Psoas muscle (tissue), 8 donors: ENCODE results near the gene PDE8A. TPM values are rescaled to one million over a fixed set of nuclear protein-coding genes. Genes with fewer than 3 reads are reported as not detected.

Experiments used
- ATAC-seq, 4 donors: fragments of 200-7000 bp; cut with Tn5 transposase; one replicate each; pipeline ENCODE4 v1.9.1; 2020; ENCODE audit warnings: moderate library complexity in 3 of 4, mild to moderate bottlenecking in 2 of 4
- DNase-seq, 2 donors: peaks; one replicate each; pipeline ENCODE4 v3.0.0-alpha.2; 2020
- H3K27ac ChIP-seq: fragments of 200-600 bp; one replicate; pipeline ENCODE4 v1.8.0; 2022
- H3K27me3 ChIP-seq, 3 donors: fragments of 200-600 bp in 1 of 3; one replicate each; pipeline versions ENCODE4 v1.6.1 to v1.8.0; 2013 to 2022; ENCODE audit warnings: low read length in 2 of 3, mild to moderate bottlenecking in 2 of 3, moderate library complexity in 1 of 3; ENCODE audit not compliant: insufficient read depth in 3 of 3
- H3K36me3 ChIP-seq, 2 donors: fragments of 200-600 bp in 1 of 2; one replicate each; pipeline versions ENCODE4 v1.6.1 to v1.8.0; 2013 to 2022; ENCODE audit warnings: low read depth in 1 of 2, mild to moderate bottlenecking in 1 of 2, moderate library complexity in 1 of 2; ENCODE audit not compliant: insufficient read depth in 1 of 2
- H3K4me1 ChIP-seq: fragments of 200-600 bp; one replicate; pipeline ENCODE4 v1.8.0; 2022
- H3K4me3 ChIP-seq: fragments of 200-600 bp; one replicate; pipeline ENCODE4 v1.8.0; 2022; ENCODE audit warnings: mild to moderate bottlenecking
- H3K9me3 ChIP-seq: fragments of 200-600 bp; one replicate; pipeline ENCODE4 v1.8.0; 2022
- whole genome bisulfite sequencing, 3 donors: extraction: QIAGEN DNeasy Blood & Tissue Kit; methylation state at CpG; one replicate each; pipeline versions ENCODE4 v1.1.6 to v1.1.7; 2013; 5-methylcytosine and 5-hydroxymethylcytosine counted together
- intact Hi-C, 2 donors: fragments of 100-400 bp; cut with DNase I; formaldehyde crosslinking; loops; one replicate each; pipeline versions ENCODE4 v1.11.0 to v1.14.2; 2022
- polyA plus RNA-seq, 3 donors: library from polyadenylated mRNA; stranded (reverse); fragments of 200-250 nt; gene quantifications; one replicate each; pipeline ENCODE4 v1.2.3, GENCODE V29; 2013
- total RNA-seq, 4 donors: library from RNA; stranded (reverse); fragmentation: NEBNext Ultra II Directional in 2 of 4; extraction: Animal tissue kit (Norgen Biotek cat#: 25700) in 2 of 4; gene quantifications; one replicate each; pipeline versions ENCODE4 v1.2.1 to v1.2.4, GENCODE V29; 2021 to 2023
- TF ChIP-seq, protein P1 (sequence below): fragments of 200-600 bp; IDR thresholded peaks from one replicate; pipeline ENCODE4 v1.8.0; 2022; ENCODE audit warnings: antibody characterized with exemption
- donor health status: healthy with polysubstance abuse.
- donor health status: DM: no; HTN: no; CAD: no; lungs with moderate emphysema.
- donor health status: Bipolar disorder and iron deficiency.
- donor health status: healthy.
- donor health status: DM: yes; HTN: yes; CAD: no.
- donor health status: DM: no; HTN: no; CAD: no.
- donor health status: DM: no; HTN: no; CAD: no.
- donor health status: DM: yes; HTN: yes; CAD: no.

PDE8A gene
- total and polyA plus RNA-seq, 7 donors, result 6.5 to 12.1 (median 10.5) TPM

DNA sequence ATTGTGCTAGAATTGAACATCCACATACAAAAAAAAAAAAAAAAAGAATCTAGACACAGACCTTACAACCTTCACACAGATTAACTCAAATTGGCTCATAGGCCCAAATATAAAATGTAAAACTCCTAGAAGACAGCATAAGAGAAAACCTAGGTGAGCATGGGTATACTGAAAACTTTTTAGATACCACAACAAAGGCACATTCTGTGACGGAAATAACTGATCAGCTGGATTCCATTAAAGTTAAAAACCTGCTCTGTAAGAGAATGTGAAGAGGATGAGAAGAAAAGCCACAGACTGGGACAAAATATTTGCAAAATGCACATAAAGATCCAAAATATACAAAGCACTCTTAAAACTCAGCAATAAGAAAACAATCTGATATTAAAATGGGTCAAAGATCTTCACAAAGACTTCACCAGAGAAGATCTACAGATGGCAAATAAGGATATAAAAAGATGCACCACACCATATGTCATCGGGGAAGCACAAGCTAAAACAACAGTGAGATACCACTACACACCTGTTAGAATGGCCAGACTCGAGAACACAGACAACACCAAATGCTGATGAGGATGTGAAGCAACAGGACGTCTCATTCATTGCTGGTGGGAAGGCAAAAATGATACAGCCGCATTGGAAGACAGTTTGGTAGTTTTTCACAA, 167.9 kb downstream of the PDE8A start:
- no peaks in the 10 kb centered on the region for H3K4me1 ChIP-seq
- H3K27me3 ChIP-seq, result no peaks in the 10 kb centered on the region
- H3K27ac ChIP-seq, result no peak overlapping the region
- intact Hi-C loops, result loop anchor here in 1 of 2 donors (10.0 kb wide), 1 partner anchor 185 kb away; no protein-coding TSS in a partner anchor
- WGBS, 3 donors, result 72 to 78% (median 76%) methylated on average over 5 of the region's 5 CpGs
- H3K9me3 ChIP-seq, result no peaks in the 10 kb centered on the region
- TF ChIP-seq, protein P1, sequence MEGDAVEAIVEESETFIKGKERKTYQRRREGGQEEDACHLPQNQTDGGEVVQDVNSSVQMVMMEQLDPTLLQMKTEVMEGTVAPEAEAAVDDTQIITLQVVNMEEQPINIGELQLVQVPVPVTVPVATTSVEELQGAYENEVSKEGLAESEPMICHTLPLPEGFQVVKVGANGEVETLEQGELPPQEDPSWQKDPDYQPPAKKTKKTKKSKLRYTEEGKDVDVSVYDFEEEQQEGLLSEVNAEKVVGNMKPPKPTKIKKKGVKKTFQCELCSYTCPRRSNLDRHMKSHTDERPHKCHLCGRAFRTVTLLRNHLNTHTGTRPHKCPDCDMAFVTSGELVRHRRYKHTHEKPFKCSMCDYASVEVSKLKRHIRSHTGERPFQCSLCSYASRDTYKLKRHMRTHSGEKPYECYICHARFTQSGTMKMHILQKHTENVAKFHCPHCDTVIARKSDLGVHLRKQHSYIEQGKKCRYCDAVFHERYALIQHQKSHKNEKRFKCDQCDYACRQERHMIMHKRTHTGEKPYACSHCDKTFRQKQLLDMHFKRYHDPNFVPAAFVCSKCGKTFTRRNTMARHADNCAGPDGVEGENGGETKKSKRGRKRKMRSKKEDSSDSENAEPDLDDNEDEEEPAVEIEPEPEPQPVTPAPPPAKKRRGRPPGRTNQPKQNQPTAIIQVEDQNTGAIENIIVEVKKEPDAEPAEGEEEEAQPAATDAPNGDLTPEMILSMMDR, result no peak
- no peak overlapping the region for H3K4me3 ChIP-seq
- ATAC-seq (no peak), DNase-seq (no peak)
- no peaks in the 10 kb centered on the region for H3K36me3 ChIP-seq

DNA sequence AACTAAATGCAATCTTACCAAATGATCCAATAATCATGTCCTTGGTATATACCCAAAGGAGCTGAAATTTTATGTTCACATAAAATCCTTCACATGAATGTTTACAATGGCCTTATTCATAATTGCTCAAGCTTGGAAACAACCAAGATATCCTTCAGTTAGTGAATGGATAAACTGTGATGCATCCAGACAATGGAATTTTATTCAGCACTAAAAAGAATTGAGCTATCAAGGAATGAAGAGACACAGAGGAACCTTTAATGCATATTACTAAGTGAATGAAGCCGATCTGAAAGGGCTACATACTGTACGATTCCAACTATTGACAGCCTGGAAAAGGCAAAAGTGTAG, 168.4 kb downstream of the PDE8A start:
- WGBS, 3 donors, result 59 to 77% (median 63%) methylated on average over 2 of the region's 2 CpGs
- H3K36me3 ChIP-seq, result no peaks in the 10 kb centered on the region
- H3K4me1 ChIP-seq, result no peaks in the 10 kb centered on the region
- H3K27me3 ChIP-seq, result no peaks in the 10 kb centered on the region
- no peak for ATAC-seq
- intact Hi-C loops, result loop anchor here in 1 of 2 donors (10.0 kb wide), 1 partner anchor 185 kb away; no protein-coding TSS in a partner anchor
- no peaks in the 10 kb centered on the region for H3K9me3 ChIP-seq
- DNase-seq, result no peak
- TF ChIP-seq, protein P1, result no peak
- H3K4me3 ChIP-seq, result no peak overlapping the region
- H3K27ac ChIP-seq, result no peak overlapping the region

DNA sequence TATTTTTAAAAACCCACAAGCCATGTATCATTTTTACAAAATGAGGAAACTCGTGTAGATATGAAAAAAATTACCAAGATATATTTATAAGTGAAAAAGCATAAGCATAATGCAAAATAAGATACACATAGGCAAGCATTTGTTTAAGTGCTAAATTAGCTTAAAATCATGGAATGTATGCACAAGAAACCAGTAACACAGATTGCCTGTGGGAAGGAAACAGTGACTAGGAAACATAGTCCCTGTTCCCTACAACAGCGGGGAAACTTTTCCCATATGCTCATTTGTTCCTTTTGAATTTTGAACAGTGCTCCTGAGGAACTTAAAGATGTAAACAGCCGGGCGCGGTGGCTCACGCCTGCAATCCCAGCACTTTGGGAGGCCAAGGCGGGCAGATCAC, 169.5 kb downstream of the PDE8A start:
- Histone ChIP-seq H3K9me3 (no peaks in the 10 kb centered on the region), H3K4me3 (no peak overlapping the region), H3K4me1 (no peaks in the 10 kb centered on the region), H3K36me3 (no peaks in the 10 kb centered on the region), H3K27me3 (no peaks in the 10 kb centered on the region), H3K27ac (no peak overlapping the region)
- DNase-seq (no peak), ATAC-seq (no peak)
- WGBS, 3 donors, result 87 to 90% (median 90%) methylated on average over 7 of the region's 7 CpGs
- intact Hi-C loops, result loop anchor here in 1 of 2 donors (10.0 kb wide), 1 partner anchor 186 kb away; no protein-coding TSS in a partner anchor
- TF ChIP-seq, protein P1, result no peak

DNA sequence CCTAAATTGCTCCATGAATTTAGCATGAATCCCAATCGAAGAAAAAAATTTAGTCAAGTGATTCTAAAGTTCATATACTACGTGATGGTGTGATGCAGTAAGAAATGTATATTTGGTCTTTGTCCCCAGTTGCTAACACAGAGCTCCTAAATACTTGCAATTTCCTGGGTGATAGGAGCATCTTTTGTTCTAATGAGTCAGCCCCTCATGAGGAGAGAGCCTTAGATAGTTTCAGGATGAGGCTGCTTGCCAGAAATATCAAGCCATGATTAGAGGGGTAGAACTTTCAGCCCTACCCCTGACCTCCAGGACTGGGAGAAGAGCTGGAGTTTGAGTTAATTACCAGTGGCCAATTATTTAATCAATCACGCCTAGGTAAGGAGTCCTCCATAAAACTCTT, 170.2 kb downstream of the PDE8A start:
- no peaks in the 10 kb centered on the region for H3K9me3 ChIP-seq
- H3K27me3 ChIP-seq, result no peaks in the 10 kb centered on the region
- intact Hi-C loops, result loop anchor here in 1 of 2 donors (10.0 kb wide), 1 partner anchor 187 kb away; no protein-coding TSS in a partner anchor
- H3K4me3 ChIP-seq, result no peak overlapping the region
- H3K36me3 ChIP-seq, result no peaks in the 10 kb centered on the region
- TF ChIP-seq, protein P1, result no peak
- DNase-seq (no peak), ATAC-seq (no peak)
- no peak overlapping the region for H3K27ac ChIP-seq
- no peaks in the 10 kb centered on the region for H3K4me1 ChIP-seq
- WGBS, 3 donors, result 92 to 95% (median 93%) methylated on average over 3 of the region's 3 CpGs
